A549 treated with CORT108297 at 1 μM for 4 hours (cell line): ENCODE measurements around the gene DISP3. TPM values are rescaled to one million over a fixed set of nuclear protein-coding genes. Genes with fewer than 3 reads are reported as not detected.

Source experiments
- total RNA-seq: library from RNA; stranded (reverse); fragments of 200-300 nt; extraction: Qiagen RNA extraction; gene quantifications from 5 replicates; pipeline ENCODE4 v1.2.3, GENCODE V29; 2022

DISP3 gene
- total RNA-seq: 0.18 to 0.41 TPM (median 0.29 TPM) in 5 replicates

GRCh38 chr1:11478571-11479374 lies at the start of gene DISP3:
Gene DISP3, plus strand, starts transcription at chr1:11479155. Its CDS starts 21,838 bp downstream, at chr1:11500993.

Other genes starting within 250 kb of the DISP3 start
- 11.6 to 14.6 TPM (median 14.1 TPM) in 5 replicates for gene MTOR, start 216.6 kb upstream of the DISP3 start, total RNA-seq
- 15.7 to 18.3 TPM (median 16.3 TPM) in 5 replicates for gene UBIAD1, start 206.0 kb upstream of the DISP3 start, total RNA-seq
- 6.4 to 11.2 TPM (median 9.0 TPM) in 5 replicates for gene FBXO2, start 175.3 kb downstream of the DISP3 start, total RNA-seq
- 14.0 to 21.5 TPM (median 18.2 TPM) in 5 replicates for gene FBXO44, start 175.7 kb downstream of the DISP3 start, total RNA-seq
- gene FBXO6, start 185.0 kb downstream of the DISP3 start, total RNA-seq: 6.7 to 9.6 TPM (median 8.6 TPM) in 5 replicates
- gene MAD2L2, start 202.0 kb downstream of the DISP3 start, total RNA-seq: 43.6 to 58.9 TPM (median 54.1 TPM) in 5 replicates
- gene DRAXIN, start 212.6 kb downstream of the DISP3 start, total RNA-seq: 0.07 to 0.17 TPM (median 0.08 TPM) in 5 replicates